Breast epithelium (tissue), 3 donors: ENCODE results near the gene ADGRF3.

Source experiments
- CTCF ChIP-seq, 3 donors: fragments of 450-650 bp; IDR thresholded peaks; one replicate each; pipeline ENCODE4 v1.5.1; 2016 to 2017; ENCODE audit warnings: antibody characterized with exemption in 3 of 3, mild to moderate bottlenecking in 3 of 3, moderate library complexity in 3 of 3
- POLR2A ChIP-seq: fragments of 450-650 bp; IDR thresholded peaks from one replicate; pipeline ENCODE4 v1.6.1; 2016; ENCODE audit warnings: antibody characterized with exemption, mild to moderate bottlenecking, moderate library complexity

- TF ChIP-seq CTCF (IDR thresholded peaks at IDR 0.05) (no peak), POLR2A (no peak)
Observed at GRCh38 chr2:26356771-26357170, 10.2 kb upstream of the ADGRF3 start.
